CD14-positive monocyte (primary cell): Measurements from ENCODE around the gene FAM47E. TPM values are rescaled to one million over a fixed set of nuclear protein-coding genes. Genes with fewer than 3 reads are reported as not detected.

ENCODE experiments used
- DNase-seq, 3 donors: peaks; one replicate each; pipeline ENCODE4 v3.0.0-alpha.2; 2011 to 2022
- H2AFZ ChIP-seq: 2 replicates; pipeline ENCODE4 v1.6.0; 2012; ENCODE audit warnings: mild to moderate bottlenecking, low read depth, low read length, inconsistent platforms; ENCODE audit not compliant: insufficient read depth, poor library complexity, severe bottlenecking
- H3K27ac ChIP-seq, 2 donors: 1 replicate in 1 of 2; 2 replicates in 1 of 2; pipeline ENCODE4 v1.5.1; 2012 to 2013; ENCODE audit warnings: low read length in 2 of 2, control low read depth in 1 of 2, inconsistent platforms in 1 of 2, low read depth in 1 of 2, mild to moderate bottlenecking in 1 of 2
- H3K27me3 ChIP-seq, 2 donors: one replicate each; pipeline versions ENCODE4 v1.6.0 to v1.6.1; 2011 to 2013; ENCODE audit warnings: low read length in 2 of 2; ENCODE audit not compliant: control insufficient read depth in 2 of 2, insufficient read depth in 2 of 2
- H3K36me3 ChIP-seq, 2 donors: replicated peaks in 1 of 2; 1 replicate in 1 of 2; 2 replicates in 1 of 2; pipeline versions ENCODE4 v1.5.1 to v1.6.1; 2012 to 2013; ENCODE audit warnings: low read length in 2 of 2, control low read depth in 1 of 2, inconsistent platforms in 1 of 2, mild to moderate bottlenecking in 1 of 2; ENCODE audit not compliant: insufficient read depth in 2 of 2, control insufficient read depth in 1 of 2
- H3K4me1 ChIP-seq, 2 donors: 1 replicate in 1 of 2; 2 replicates in 1 of 2; pipeline versions ENCODE4 v1.5.1 to v1.6.1; 2012 to 2013; ENCODE audit warnings: low read length in 2 of 2, control low read depth in 1 of 2, inconsistent platforms in 1 of 2, mild to moderate bottlenecking in 1 of 2, moderate library complexity in 1 of 2; ENCODE audit not compliant: insufficient read depth in 2 of 2, control insufficient read depth in 1 of 2
- H3K4me2 ChIP-seq: replicated peaks from 2 replicates; pipeline ENCODE3; 2012; ENCODE audit warnings: low read length, moderate library complexity, mild to moderate bottlenecking; ENCODE audit not compliant: poor library complexity, severe bottlenecking; ENCODE audit errors: extremely low read depth
- H3K4me3 ChIP-seq, 3 experiments: fragments of 200-600 bp in 1 of 3; sonication (generic) in 1 of 3; replicated peaks in 1 of 3; 1 replicate in 2 of 3; 2 replicates in 1 of 3; pipeline ENCODE4 v1.5.1; 2011 to 2013; ENCODE audit warnings: low read length in 3 of 3, mild to moderate bottlenecking in 3 of 3, control low read depth in 2 of 3, low read depth in 2 of 3, inconsistent platforms in 1 of 3, moderate library complexity in 1 of 3
- H3K79me2 ChIP-seq: 2 replicates; pipeline ENCODE4 v1.6.0; 2012; ENCODE audit warnings: mild to moderate bottlenecking, control low read depth, inconsistent platforms, low read length, moderate library complexity; ENCODE audit not compliant: insufficient read depth
- H3K9ac ChIP-seq: 2 replicates; pipeline ENCODE4 v1.6.0; 2017; ENCODE audit warnings: low read length, mild to moderate bottlenecking; ENCODE audit not compliant: insufficient read depth, poor library complexity, severe bottlenecking
- H3K9me3 ChIP-seq, 2 donors: replicated peaks in 1 of 2; 1 replicate in 1 of 2; 2 replicates in 1 of 2; pipeline versions ENCODE4 v1.5.1 to v1.6.1; 2012 to 2013; ENCODE audit warnings: low read length in 2 of 2, control low read depth in 1 of 2; ENCODE audit not compliant: control insufficient read depth in 1 of 2, insufficient read depth in 1 of 2
- H4K20me1 ChIP-seq: 2 replicates; pipeline ENCODE4 v1.6.0; 2012; ENCODE audit warnings: mild to moderate bottlenecking, low read length, control low read depth, moderate library complexity; ENCODE audit not compliant: insufficient read depth
- H3K27ac Mint-ChIP-seq, 7 donors: one replicate each; pipeline ENCODE4 v1.8.0; 2020; ENCODE audit warnings: mild to moderate bottlenecking in 7 of 7, mixed read lengths in 7 of 7, moderate library complexity in 6 of 7, inconsistent platforms in 2 of 7
- H3K27me3 Mint-ChIP-seq, 3 donors: one replicate each; pipeline ENCODE4 v1.8.0; 2021 to 2022; ENCODE audit warnings: low read depth in 3 of 3, mild to moderate bottlenecking in 3 of 3, mixed read lengths in 3 of 3, moderate library complexity in 3 of 3, inconsistent platforms in 1 of 3
- H3K36me3 Mint-ChIP-seq, 2 donors: one replicate each; pipeline ENCODE4 v1.8.0; 2020; ENCODE audit warnings: mixed read lengths in 2 of 2, inconsistent platforms in 1 of 2, mild to moderate bottlenecking in 1 of 2
- H3K4me1 Mint-ChIP-seq: one replicate; pipeline ENCODE4 v1.8.0; 2020; ENCODE audit warnings: mild to moderate bottlenecking, mixed read lengths
- H3K4me3 Mint-ChIP-seq, 2 donors: one replicate each; pipeline ENCODE4 v1.8.0; 2020; ENCODE audit warnings: mild to moderate bottlenecking in 2 of 2, mixed read lengths in 2 of 2, moderate library complexity in 1 of 2
- H3K9me3 Mint-ChIP-seq, 7 donors: one replicate each; pipeline ENCODE4 v1.8.0; 2020 to 2022; ENCODE audit warnings: mixed read lengths in 7 of 7, mild to moderate bottlenecking in 6 of 7, moderate library complexity in 6 of 7, inconsistent platforms in 2 of 7
- CTCF ChIP-seq: fragments of 200-600 bp; IDR thresholded peaks from one replicate; pipeline ENCODE4 v1.8.0; 2022; ENCODE audit warnings: antibody characterized with exemption, mild to moderate bottlenecking
- WGBS: methylation state at CpG from one replicate; pipeline ENCODE4 v1.1.5; 2013; ENCODE audit warnings: missing lambda C conversion rate; ENCODE audit not compliant: insufficient coverage; 5-methylcytosine and 5-hydroxymethylcytosine counted together
- intact Hi-C, 2 donors: fragments of 100-400 bp; cut with micrococcal nuclease; formaldehyde crosslinking; loops; one replicate each; pipeline versions ENCODE4 v1.15.0 to v1.15.1; 2023
- polyA plus RNA-seq, 3 donors: library from polyadenylated mRNA; depleted of rRNA in 1 of 3; unstranded in 2 of 3; stranded (reverse) in 1 of 3; fragments of 300-500 nt in 2 of 3; fragments of >200 nt in 1 of 3; fragmentation: Illumina TruSeq in 2 of 3; gene quantifications; 1 replicate in 2 of 3; 2 replicates in 1 of 3; pipeline ENCODE4 v1.2.3, GENCODE V29; 2012 to 2021

The FAM47E gene
- polyA plus RNA-seq, 3 donors, result 0.31 TPM; not detected in 2

DNA sequence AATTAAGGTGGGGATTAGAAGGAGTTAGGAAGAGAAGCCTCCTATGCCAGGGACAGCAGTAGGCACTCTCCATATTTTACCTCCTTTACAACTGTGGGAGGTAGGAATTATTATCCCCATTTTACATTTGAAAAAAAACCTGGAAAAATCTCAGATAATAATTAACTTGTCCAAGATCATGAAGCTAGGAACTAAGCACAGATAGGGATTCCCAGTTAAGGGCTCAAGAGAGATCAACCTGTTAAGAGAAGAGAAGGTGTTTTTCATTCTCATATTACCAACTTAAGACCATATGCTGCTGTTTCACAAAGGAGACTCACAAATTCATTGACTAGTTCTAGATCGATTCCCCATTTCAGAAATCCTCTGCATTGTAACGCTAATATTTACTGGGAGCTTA, 16.1 kb upstream of the FAM47E start:
- Histone ChIP-seq H3K4me3 (no peak overlapping the region), H3K79me2 (no peaks in the 10 kb centered on the region), H3K27ac (no peak overlapping the region), H4K20me1 (no peaks in the 10 kb centered on the region), H3K4me2 (no peak overlapping the region), H3K4me1 (no peaks in the 10 kb centered on the region), H3K9ac (no peak overlapping the region), H3K36me3 (no peaks in the 10 kb centered on the region), H2AFZ (no peak overlapping the region), H3K27me3 (no peaks in the 10 kb centered on the region), H3K9me3 (peaks cover 0 to 6% of the 10 kb centered on the region in 2 donors)
- intact Hi-C loops, result no loop called here
- no peak overlapping the region for H3K4me3 Mint-ChIP-seq
- H3K27me3 Mint-ChIP-seq, result peaks cover under 1 to 3% (median 2%) of the 10 kb centered on the region in 3 donors
- H3K9me3 Mint-ChIP-seq, result peaks cover 3 to 18% (median 14%) of the 10 kb centered on the region in 7 donors
- WGBS, result no CpG with 5 or more reads among the region's 2 CpGs
- no peak for DNase-seq
- H3K4me1 Mint-ChIP-seq, result peaks cover 4% of the 10 kb centered on the region
- no peak overlapping the region for H3K27ac Mint-ChIP-seq
- H3K36me3 Mint-ChIP-seq, result no peaks in the 10 kb centered on the region
- no peak for TF ChIP-seq CTCF

DNA sequence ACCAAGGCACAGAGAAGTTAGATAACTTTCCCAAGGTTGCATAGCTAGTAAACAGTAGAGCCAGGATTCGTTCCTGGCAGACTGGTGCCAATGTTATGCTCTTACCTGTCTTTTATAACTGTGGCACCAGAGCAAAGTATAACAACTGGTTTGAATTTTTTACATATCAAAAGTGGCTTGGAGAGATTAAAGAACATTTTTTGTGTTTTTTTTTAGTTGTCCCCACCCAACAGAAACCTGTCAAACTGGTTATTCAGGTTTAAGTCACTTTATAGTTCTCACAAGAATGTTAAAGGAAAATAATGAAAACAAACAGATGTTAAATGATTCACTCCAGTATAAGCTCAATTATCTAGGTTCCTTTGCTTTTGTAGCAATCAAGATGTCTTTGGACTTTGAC, 15.6 kb upstream of the FAM47E start:
- Histone ChIP-seq H3K79me2 (no peaks in the 10 kb centered on the region), H3K4me1 (no peaks in the 10 kb centered on the region), H4K20me1 (no peaks in the 10 kb centered on the region), H3K27ac (no peak overlapping the region), H3K36me3 (no peaks in the 10 kb centered on the region), H3K4me2 (no peak overlapping the region), H2AFZ (no peak overlapping the region), H3K9me3 (peaks cover 0 to 6% of the 10 kb centered on the region in 2 donors), H3K9ac (no peak overlapping the region), H3K27me3 (no peaks in the 10 kb centered on the region), H3K4me3 (no peak overlapping the region)
- TF ChIP-seq CTCF, result no peak
- Mint-ChIP-seq H3K4me3 (no peak overlapping the region), H3K9me3 (peaks cover 3 to 23% (median 19%) of the 10 kb centered on the region in 7 donors), H3K27me3 (peaks cover 2 to 3% (median 3%) of the 10 kb centered on the region in 3 donors), H3K4me1 (peaks cover 4% of the 10 kb centered on the region), H3K36me3 (peaks cover 0 to 2% of the 10 kb centered on the region in 2 donors), H3K27ac (no peak overlapping the region)
- intact Hi-C loops, result no loop called here
- no CpG with 5 or more reads among the region's 1 CpG for WGBS
- DNase-seq, result no peak
